Activated CD4-positive, alpha-beta T cell treated with anti-CD3 and anti-CD28 coated beads, Interleukin-2, amount 50 U/mL, for 4 hours (primary cell): ENCODE data around the gene TRAPPC3L.
A peak's percentile ranks its signal among the peaks of the same experiment; 100 is the strongest.

Source experiments
- DNase-seq, 2 experiments: peaks; one replicate each; pipeline ENCODE4 v3.0.0-alpha.2; 2020

Gene TRAPPC3L

GRCh38 chr6:116461932-116462885 is 83.3 kb downstream of the TRAPPC3L start:
- peak in 1 of 2 experiments; percentile 10 for DNase-seq

GRCh38 chr6:116461331-116461931 is 84.1 kb downstream of the TRAPPC3L start, which contains the start of gene CALHM6:
Gene CALHM6, plus strand, starts transcription at chr6:116461375. Its CDS starts 555 bp downstream, at chr6:116461930.
- DNase-seq: no peak

GRCh38 chr6:116459927-116460326 is 85.6 kb downstream of the TRAPPC3L start:
- DNase-seq: no peak

- no peak for DNase-seq
These were observed 87.2 kb downstream of the TRAPPC3L start for GRCh38 chr6:116458264-116458663.

GRCh38 chr6:116456927-116457326 is 88.6 kb downstream of the TRAPPC3L start:
- DNase-seq: no peak

GRCh38 chr6:116456106-116456505 is 89.4 kb downstream of the TRAPPC3L start:
- DNase-seq: no peak

- no peak for DNase-seq
These were observed 93.0 kb downstream of the TRAPPC3L start for GRCh38 chr6:116452531-116452930.

GRCh38 chr6:116451916-116452315 is 93.6 kb downstream of the TRAPPC3L start:
- no peak for DNase-seq

- no peak for DNase-seq
These were observed 94.4 kb downstream of the TRAPPC3L start for GRCh38 chr6:116450769-116451740.

- no peak for DNase-seq
These were observed 95.2 kb downstream of the TRAPPC3L start for GRCh38 chr6:116450185-116450710.

GRCh38 chr6:116449565-116449964 is 95.9 kb downstream of the TRAPPC3L start:
- DNase-seq: no peak

- no peak for DNase-seq
These were observed 97.9 kb downstream of the TRAPPC3L start for GRCh38 chr6:116447496-116448011.

- DNase-seq: no peak
These were observed 98.4 kb downstream of the TRAPPC3L start for GRCh38 chr6:116447052-116447451.

- DNase-seq: no peak
These were observed 99.1 kb downstream of the TRAPPC3L start for GRCh38 chr6:116446399-116446798.

GRCh38 chr6:116445102-116445501 is 100.4 kb downstream of the TRAPPC3L start:
- no peak for DNase-seq
